GM12878 (cell line): ENCODE data around the gene CNPY2. TPM values are rescaled to one million over a fixed set of nuclear protein-coding genes. Genes with fewer than 3 reads are reported as not detected.

ENCODE experiments used
- BACH1 ChIP-seq: fragments of 450-650 bp; IDR thresholded peaks from 2 replicates; pipeline ENCODE4 v1.6.1; 2017; ENCODE audit warnings: mild to moderate bottlenecking, borderline replicate concordance
- CHD4 ChIP-seq: fragments of 200-600 bp; sonication (generic); IDR thresholded peaks from 2 replicates; pipeline ENCODE4 v1.6.1; 2016; ENCODE audit warnings: mild to moderate bottlenecking
- DPF2 ChIP-seq: fragments of 450-650 bp; IDR thresholded peaks from 2 replicates; pipeline ENCODE4 v1.6.1; 2017; ENCODE audit warnings: mild to moderate bottlenecking
- EP300 ChIP-seq, 2 experiments: fragments of 150-350 bp in 1 of 2; IDR thresholded peaks; 2 replicates each; pipeline ENCODE4 v1.6.1; 2011 to 2012; ENCODE audit warnings: low read depth in 2 of 2, low read length in 2 of 2, borderline replicate concordance in 1 of 2, improper control_type of control experiment in 1 of 2, inconsistent platforms in 1 of 2; ENCODE audit not compliant: control insufficient read depth in 1 of 2
- EZH2 ChIP-seq: IDR thresholded peaks from 2 replicates; pipeline ENCODE4 v1.6.1; 2012; ENCODE audit warnings: low read depth, mild to moderate bottlenecking, control low read depth, inconsistent platforms, low read length, borderline replicate concordance; ENCODE audit not compliant: control insufficient read depth
- HDAC6 ChIP-seq: fragments of 200-600 bp; sonication (generic); IDR thresholded peaks from one replicate; pipeline ENCODE4 v1.8.0; 2017; ENCODE audit warnings: antibody characterized with exemption; ENCODE audit not compliant: unreplicated experiment
- IRF3 ChIP-seq: fragments of 450-650 bp; IDR thresholded peaks from 2 replicates; pipeline ENCODE4 v1.6.1; 2014; ENCODE audit warnings: mild to moderate bottlenecking
- JUNB ChIP-seq: IDR thresholded peaks from 2 replicates; pipeline ENCODE4 v1.6.1; 2016; ENCODE audit warnings: antibody characterized with exemption, mild to moderate bottlenecking
- MEF2B ChIP-seq: fragments of 450-650 bp; IDR thresholded peaks from 2 replicates; pipeline ENCODE4 v1.6.1; 2018; ENCODE audit warnings: mild to moderate bottlenecking, moderate library complexity; ENCODE audit not compliant: partially characterized antibody, poor library complexity, severe bottlenecking
- NR2C2 ChIP-seq: IDR thresholded peaks from 2 replicates; pipeline ENCODE4 v1.6.1; 2011; ENCODE audit warnings: borderline replicate concordance, low read depth; ENCODE audit not compliant: control insufficient read depth, insufficient read length
- NRF1 ChIP-seq: conservative IDR thresholded peaks from 2 replicates; pipeline ENCODE4 v1.6.1; 2011; ENCODE audit warnings: mild to moderate bottlenecking, low read depth, low read length, improper control_type of control experiment
- POLR2AphosphoS5 ChIP-seq: IDR thresholded peaks from 2 replicates; pipeline ENCODE4 v1.6.1; 2011; ENCODE audit warnings: mild to moderate bottlenecking, low read length, inconsistent platforms
- RCOR1 ChIP-seq: conservative IDR thresholded peaks from 2 replicates; pipeline ENCODE4 v1.6.1; 2012; ENCODE audit warnings: low read depth, low read length, improper control_type of control experiment
- SP1 ChIP-seq: IDR thresholded peaks from one replicate; pipeline ENCODE4 v1.6.1; 2011; ENCODE audit warnings: low read depth, low read length
- SUZ12 ChIP-seq: fragments of 200-600 bp; sonication (generic); IDR thresholded peaks from one replicate; pipeline ENCODE4 v1.6.1; 2018; ENCODE audit warnings: antibody characterized with exemption, mild to moderate bottlenecking; ENCODE audit not compliant: unreplicated experiment
- TARDBP ChIP-seq: IDR thresholded peaks from 2 replicates; pipeline ENCODE4 v1.6.1; 2016; ENCODE audit warnings: borderline replicate concordance
- TBL1XR1 ChIP-seq: IDR thresholded peaks from 2 replicates; pipeline ENCODE4 v1.6.1; 2012; ENCODE audit warnings: low read depth, low read length, improper control_type of control experiment
- USF1 ChIP-seq: IDR thresholded peaks from 2 replicates; pipeline ENCODE4 v1.6.1; 2011; ENCODE audit warnings: borderline replicate concordance, low read depth, mild to moderate bottlenecking, moderate library complexity, mixed read lengths, low read length; ENCODE audit not compliant: insufficient read depth; ENCODE audit errors: extremely low read length
- WRNIP1 ChIP-seq: IDR thresholded peaks from 2 replicates; pipeline ENCODE4 v1.6.1; 2011; ENCODE audit warnings: low read depth, low read length, improper control_type of control experiment, borderline replicate concordance
- polyA plus RNA-seq, 11 experiments: library from polyadenylated mRNA; depleted of rRNA in 4 of 11; unstranded in 6 of 11; stranded (reverse) in 5 of 11; fragments of >200 nt; fragmentation: Nextera tagmentation in 4 of 11; fragmentation: Illumina TruSeq in 1 of 11; extraction: Ambion mirVana in 4 of 11; extraction: Trizol in 1 of 11; gene quantifications; 1 replicate in 1 of 11; 2 replicates in 10 of 11; pipeline versions ENCODE4 v1.2.1 to v1.2.3, GENCODE V29; 2011 to 2016; ENCODE audit warnings: inconsistent platforms in 2 of 11, missing spikeins in 2 of 11, low read depth in 1 of 11
- total RNA-seq, 4 experiments: library from RNA; depleted of rRNA in 3 of 4; stranded (reverse); fragments of >200 nt in 3 of 4; fragmentation: Illumina TruSeq in 1 of 4; extraction: Trizol in 1 of 4; gene quantifications; 2 replicates each; pipeline versions ENCODE4 v1.2.1 to v1.2.3, GENCODE V29; 2013 to 2021
- TF ChIP-seq, protein P1 (sequence below): fragments of 150-350 bp; IDR thresholded peaks from 2 replicates; pipeline ENCODE4 v1.6.1; 2016; ENCODE audit warnings: low read depth, low read length
- TF ChIP-seq, protein P2 (sequence below): IDR thresholded peaks from 2 replicates; pipeline ENCODE4 v1.6.1; 2012; ENCODE audit warnings: low read depth, low read length, improper control_type of control experiment
- TF ChIP-seq, protein P3 (sequence below): IDR thresholded peaks from 2 replicates; pipeline ENCODE4 v1.6.1; 2011; ENCODE audit warnings: mild to moderate bottlenecking, low read depth, low read length, moderate library complexity; ENCODE audit not compliant: insufficient replicate concordance

CNPY2 gene
- total and polyA plus RNA-seq, 10 of the 15 experiments (the other 5 are each of a cell fraction or from before 2014, with no cell fraction given) = 25.0 to 276 (median 87.8) TPM

DNA sequence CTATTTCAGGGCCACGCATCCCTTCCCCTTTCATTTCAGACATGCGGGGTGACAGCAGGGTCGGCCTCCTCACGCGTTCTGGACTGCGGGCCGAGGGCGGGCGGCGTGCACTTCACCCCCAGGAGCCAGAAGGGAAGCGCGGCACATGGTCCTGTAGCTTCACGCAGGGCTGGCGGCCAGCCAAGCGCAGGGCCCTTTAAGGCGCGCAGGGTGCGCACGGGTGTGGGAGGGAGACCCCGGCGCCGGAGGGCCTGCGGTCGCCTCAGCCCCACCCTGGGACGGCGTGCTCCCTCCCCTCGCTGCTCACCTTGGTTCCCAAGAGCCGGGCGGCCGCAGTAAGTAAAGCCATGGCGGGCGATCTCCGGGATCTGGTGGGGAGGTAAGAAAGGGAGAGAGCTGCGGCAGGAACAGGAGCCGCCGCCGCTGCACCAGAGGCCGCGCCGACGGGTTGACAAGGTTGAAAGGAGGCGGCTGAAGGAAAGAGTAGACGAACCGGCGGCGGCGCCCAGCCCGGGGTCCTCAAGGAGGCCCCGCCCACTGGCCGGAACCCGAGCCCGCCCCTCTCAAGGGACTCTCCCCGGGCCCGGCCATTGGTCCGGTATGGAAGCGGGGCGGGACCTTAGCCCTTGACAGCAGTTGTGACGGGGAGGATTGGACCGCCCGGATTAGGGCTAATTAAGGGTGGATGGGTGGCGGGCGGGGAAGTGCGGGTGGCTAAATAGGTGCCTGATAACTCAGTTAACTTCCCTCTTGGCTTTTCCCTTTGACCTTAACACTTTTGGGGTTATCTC lies 15.7 kb downstream of the CNPY2 start, which contains the start of gene CS (continued):
- TF ChIP-seq, protein P1, sequence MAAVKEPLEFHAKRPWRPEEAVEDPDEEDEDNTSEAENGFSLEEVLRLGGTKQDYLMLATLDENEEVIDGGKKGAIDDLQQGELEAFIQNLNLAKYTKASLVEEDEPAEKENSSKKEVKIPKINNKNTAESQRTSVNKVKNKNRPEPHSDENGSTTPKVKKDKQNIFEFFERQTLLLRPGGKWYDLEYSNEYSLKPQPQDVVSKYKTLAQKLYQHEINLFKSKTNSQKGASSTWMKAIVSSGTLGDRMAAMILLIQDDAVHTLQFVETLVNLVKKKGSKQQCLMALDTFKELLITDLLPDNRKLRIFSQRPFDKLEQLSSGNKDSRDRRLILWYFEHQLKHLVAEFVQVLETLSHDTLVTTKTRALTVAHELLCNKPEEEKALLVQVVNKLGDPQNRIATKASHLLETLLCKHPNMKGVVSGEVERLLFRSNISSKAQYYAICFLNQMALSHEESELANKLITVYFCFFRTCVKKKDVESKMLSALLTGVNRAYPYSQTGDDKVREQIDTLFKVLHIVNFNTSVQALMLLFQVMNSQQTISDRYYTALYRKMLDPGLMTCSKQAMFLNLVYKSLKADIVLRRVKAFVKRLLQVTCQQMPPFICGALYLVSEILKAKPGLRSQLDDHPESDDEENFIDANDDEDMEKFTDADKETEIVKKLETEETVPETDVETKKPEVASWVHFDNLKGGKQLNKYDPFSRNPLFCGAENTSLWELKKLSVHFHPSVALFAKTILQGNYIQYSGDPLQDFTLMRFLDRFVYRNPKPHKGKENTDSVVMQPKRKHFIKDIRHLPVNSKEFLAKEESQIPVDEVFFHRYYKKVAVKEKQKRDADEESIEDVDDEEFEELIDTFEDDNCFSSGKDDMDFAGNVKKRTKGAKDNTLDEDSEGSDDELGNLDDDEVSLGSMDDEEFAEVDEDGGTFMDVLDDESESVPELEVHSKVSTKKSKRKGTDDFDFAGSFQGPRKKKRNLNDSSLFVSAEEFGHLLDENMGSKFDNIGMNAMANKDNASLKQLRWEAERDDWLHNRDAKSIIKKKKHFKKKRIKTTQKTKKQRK = peak; percentile 43; the same call in 1 of the 2 replicates
- TF ChIP-seq SUZ12 (no peak), EZH2 (no peak), POLR2AphosphoS5 (peak; percentile 75), SP1 (peak; percentile 81), RCOR1 (no peak), HDAC6 (no peak), IRF3 (peak; percentile 69; the same call in 1 of the 2 replicates), TARDBP (no peak; the same call in 1 of the 2 replicates), TBL1XR1 (no peak), JUNB (no peak), EP300 (IDR thresholded peaks at IDR 0.05; ENCODE audit: borderline replicate concordance in 1 of 2, control insufficient read depth in 1 of 2, low read depth in 2 of 2, low read length in 2 of 2) (no peak), NR2C2 (no peak), WRNIP1 (no peak), MEF2B (peak; percentile 77), CHD4 (no peak), USF1 (peak; percentile 33), DPF2 (peak; percentile 77; the same call in 1 of the 2 replicates), NRF1 (no peak), BACH1 (0 out of 2 replicates have a peak, but pooled peaks have one; percentile 42)
- TF ChIP-seq, protein P2, sequence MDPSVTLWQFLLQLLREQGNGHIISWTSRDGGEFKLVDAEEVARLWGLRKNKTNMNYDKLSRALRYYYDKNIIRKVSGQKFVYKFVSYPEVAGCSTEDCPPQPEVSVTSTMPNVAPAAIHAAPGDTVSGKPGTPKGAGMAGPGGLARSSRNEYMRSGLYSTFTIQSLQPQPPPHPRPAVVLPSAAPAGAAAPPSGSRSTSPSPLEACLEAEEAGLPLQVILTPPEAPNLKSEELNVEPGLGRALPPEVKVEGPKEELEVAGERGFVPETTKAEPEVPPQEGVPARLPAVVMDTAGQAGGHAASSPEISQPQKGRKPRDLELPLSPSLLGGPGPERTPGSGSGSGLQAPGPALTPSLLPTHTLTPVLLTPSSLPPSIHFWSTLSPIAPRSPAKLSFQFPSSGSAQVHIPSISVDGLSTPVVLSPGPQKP = peak; percentile 27; the same call in 1 of the 2 replicates
- TF ChIP-seq, protein P3, sequence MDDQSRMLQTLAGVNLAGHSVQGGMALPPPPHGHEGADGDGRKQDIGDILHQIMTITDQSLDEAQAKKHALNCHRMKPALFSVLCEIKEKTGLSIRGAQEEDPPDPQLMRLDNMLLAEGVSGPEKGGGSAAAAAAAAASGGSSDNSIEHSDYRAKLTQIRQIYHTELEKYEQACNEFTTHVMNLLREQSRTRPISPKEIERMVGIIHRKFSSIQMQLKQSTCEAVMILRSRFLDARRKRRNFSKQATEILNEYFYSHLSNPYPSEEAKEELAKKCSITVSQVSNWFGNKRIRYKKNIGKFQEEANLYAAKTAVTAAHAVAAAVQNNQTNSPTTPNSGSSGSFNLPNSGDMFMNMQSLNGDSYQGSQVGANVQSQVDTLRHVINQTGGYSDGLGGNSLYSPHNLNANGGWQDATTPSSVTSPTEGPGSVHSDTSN = peak; percentile 80
